ENCODE data around the gene UBAC2. TPM values are rescaled to one million over a fixed set of nuclear protein-coding genes. Genes with fewer than 3 reads are reported as not detected.
"Not testable (repeated sequence)": the region's sequence is repeated elsewhere in the genome, so short reads cannot be mapped to it uniquely, and the experiment has no call there.

The UBAC2 gene
- total and polyA plus RNA-seq, 11 donors: 32.6 to 66.9 (median 48.5) TPM

DNA sequence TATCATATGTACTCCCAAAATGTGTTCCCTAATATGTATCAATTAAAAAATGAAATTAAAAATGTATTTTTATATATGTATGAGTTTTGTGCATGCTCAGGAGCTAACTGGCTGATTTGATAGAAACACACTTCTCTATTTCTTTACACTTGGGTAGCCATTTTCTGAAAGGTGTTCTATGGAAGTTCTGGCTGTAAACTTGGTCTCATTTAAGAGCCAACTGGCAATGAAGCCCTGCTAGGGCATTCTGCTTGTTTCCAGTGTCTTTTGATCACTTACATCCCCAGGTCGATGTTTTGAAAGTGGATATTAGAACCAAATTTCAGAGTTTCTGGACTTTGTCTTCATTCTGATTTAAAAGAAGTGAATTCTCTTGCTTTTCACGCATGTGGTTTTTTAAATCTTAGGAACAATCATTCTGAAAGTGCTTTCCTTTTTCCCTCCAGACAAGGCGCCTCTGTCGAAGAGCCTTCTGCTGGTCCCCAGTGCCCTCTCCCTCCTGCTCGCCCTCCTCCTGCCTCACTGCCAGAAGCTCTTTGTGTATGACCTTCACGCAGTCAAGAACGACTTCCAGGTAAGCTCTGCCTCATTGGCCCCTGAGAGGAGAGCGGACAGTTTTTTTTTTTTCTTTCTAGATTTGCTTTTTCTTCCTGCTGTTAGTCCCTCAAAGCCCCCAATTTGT is 37.5 kb downstream of the UBAC2 start:
- H3K36me3 ChIP-seq: peaks cover 0 to 33% (median 24%) of the 10 kb centered on the region in 9 donors
- intact Hi-C loops (cut with DNase I): no loop called here
- H3K4me1 ChIP-seq: peaks cover 0 to 30% (median 0%) of the 10 kb centered on the region in 12 donors
- no peaks in the 10 kb centered on the region for H3K9me3 ChIP-seq
- DNase-seq (no peak), ATAC-seq (peak in 1 of 4 donors; percentile 41)
- 69 to 76% (median 72%) methylated on average over 8 of the region's 8 CpGs for WGBS, 4 donors
- no peaks in the 10 kb centered on the region for H3K27me3 ChIP-seq
- H3K27ac ChIP-seq: peak overlapping the region in 3 of 12 donors; percentile 19 to 81 (median 50)
- TF ChIP-seq POLR2A (IDR thresholded peaks at IDR 0.05): no peak
- TF ChIP-seq, protein P1, sequence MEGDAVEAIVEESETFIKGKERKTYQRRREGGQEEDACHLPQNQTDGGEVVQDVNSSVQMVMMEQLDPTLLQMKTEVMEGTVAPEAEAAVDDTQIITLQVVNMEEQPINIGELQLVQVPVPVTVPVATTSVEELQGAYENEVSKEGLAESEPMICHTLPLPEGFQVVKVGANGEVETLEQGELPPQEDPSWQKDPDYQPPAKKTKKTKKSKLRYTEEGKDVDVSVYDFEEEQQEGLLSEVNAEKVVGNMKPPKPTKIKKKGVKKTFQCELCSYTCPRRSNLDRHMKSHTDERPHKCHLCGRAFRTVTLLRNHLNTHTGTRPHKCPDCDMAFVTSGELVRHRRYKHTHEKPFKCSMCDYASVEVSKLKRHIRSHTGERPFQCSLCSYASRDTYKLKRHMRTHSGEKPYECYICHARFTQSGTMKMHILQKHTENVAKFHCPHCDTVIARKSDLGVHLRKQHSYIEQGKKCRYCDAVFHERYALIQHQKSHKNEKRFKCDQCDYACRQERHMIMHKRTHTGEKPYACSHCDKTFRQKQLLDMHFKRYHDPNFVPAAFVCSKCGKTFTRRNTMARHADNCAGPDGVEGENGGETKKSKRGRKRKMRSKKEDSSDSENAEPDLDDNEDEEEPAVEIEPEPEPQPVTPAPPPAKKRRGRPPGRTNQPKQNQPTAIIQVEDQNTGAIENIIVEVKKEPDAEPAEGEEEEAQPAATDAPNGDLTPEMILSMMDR (IDR thresholded peaks at IDR 0.05): no peak
- H3K4me3 ChIP-seq: peak overlapping the region in 1 of 12 donors; percentile 41

DNA sequence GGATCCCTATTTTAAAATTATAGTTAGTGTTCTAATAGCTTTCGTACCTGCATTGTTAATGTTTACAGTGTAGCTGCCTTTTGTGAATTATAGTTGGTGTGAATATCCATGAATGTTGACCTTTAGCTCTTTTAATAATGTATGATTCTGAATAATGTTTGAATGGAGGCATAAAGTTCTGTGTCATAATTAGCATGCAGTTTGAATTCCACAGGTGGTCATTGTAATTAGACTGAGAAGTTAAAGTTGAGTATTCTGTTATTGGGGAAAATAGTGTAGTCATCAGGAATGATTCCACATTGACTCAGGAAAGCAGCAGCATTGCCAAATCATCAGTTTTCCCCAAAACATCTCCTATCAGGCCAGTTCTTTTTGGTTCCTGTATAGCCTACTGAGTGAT is 45.4 kb downstream of the UBAC2 start:
- no peak for DNase-seq
- no peaks in the 10 kb centered on the region for H3K27me3 ChIP-seq
- H3K27ac ChIP-seq: no peak overlapping the region
- no peak overlapping the region for H3K4me3 ChIP-seq
- peaks cover 0 to 4% (median 0%) of the 10 kb centered on the region in 12 donors for H3K9me3 ChIP-seq
- TF ChIP-seq POLR2A (IDR thresholded peaks at IDR 0.05): no peak
- TF ChIP-seq, protein P1 (IDR thresholded peaks at IDR 0.05): no peak
- no peaks in the 10 kb centered on the region for H3K4me1 ChIP-seq
- WGBS, 4 donors: 91 to 99% (median 97%) methylated on average over 1 of the region's 1 CpG
- intact Hi-C loops (cut with DNase I): no loop called here
- H3K36me3 ChIP-seq: peaks cover 0 to 53% (median 37%) of the 10 kb centered on the region in 9 donors
- ATAC-seq: no peak

GRCh38 chr13:99249178-99249577 is 48.5 kb downstream of the UBAC2 start:
- H3K4me1 ChIP-seq: peaks cover 0 to 12% (median 0%) of the 10 kb centered on the region in 12 donors
- H3K27ac ChIP-seq; H3K9me3 ChIP-seq; DNase-seq; ATAC-seq; intact Hi-C loops (cut with DNase I); H3K27me3 ChIP-seq; H3K4me3 ChIP-seq: not testable (repeated sequence)
- peaks cover 0 to 47% (median 30%) of the 10 kb centered on the region in 9 donors for H3K36me3 ChIP-seq
- 96 to 100% (median 99%) methylated on average over 3 of the region's 3 CpGs for WGBS, 4 donors

GRCh38 chr13:99249606-99250005 is 49.0 kb downstream of the UBAC2 start:
- H3K36me3 ChIP-seq: peaks cover 0 to 47% (median 27%) of the 10 kb centered on the region in 9 donors
- H3K27ac ChIP-seq; H3K27me3 ChIP-seq; DNase-seq; ATAC-seq; intact Hi-C loops (cut with DNase I); H3K4me3 ChIP-seq; H3K9me3 ChIP-seq: not testable (repeated sequence)
- WGBS, 4 donors: 93 to 99% (median 98%) methylated on average over 2 of the region's 2 CpGs
- peaks cover 0 to 12% (median 0%) of the 10 kb centered on the region in 12 donors for H3K4me1 ChIP-seq

GRCh38 chr13:99250982-99251825 is 50.5 kb downstream of the UBAC2 start:
- peaks cover 0 to 20% (median 0%) of the 10 kb centered on the region in 12 donors for H3K4me1 ChIP-seq
- H3K9me3 ChIP-seq: peaks cover 0 to 4% (median 0%) of the 10 kb centered on the region in 12 donors
- WGBS, 4 donors: 90 to 95% (median 94%) methylated on average over 5 of the region's 5 CpGs
- ATAC-seq: no peak
- intact Hi-C loops (cut with DNase I): no loop called here
- peaks cover 0 to 44% (median 27%) of the 10 kb centered on the region in 9 donors for H3K36me3 ChIP-seq
- no peaks in the 10 kb centered on the region for H3K27me3 ChIP-seq
- H3K4me3 ChIP-seq: no peak overlapping the region
- no peak for TF ChIP-seq POLR2A (IDR thresholded peaks at IDR 0.05)
- TF ChIP-seq, protein P1 (IDR thresholded peaks at IDR 0.05): no peak
- no peak for DNase-seq
- no peak overlapping the region for H3K27ac ChIP-seq

All from heart left ventricle (tissue), 16 donors.